Effector memory CD4-positive, alpha-beta T cell (primary cell): ENCODE results near the gene AADACL4.

Experiments
- DNase-seq, 3 donors: peaks; one replicate each; pipeline ENCODE4 v3.0.0-alpha.2; 2020
- H3K27ac ChIP-seq: 2 replicates; pipeline ENCODE4 v1.7.0; 2013; ENCODE audit warnings: mild to moderate bottlenecking, low read length, moderate library complexity; ENCODE audit not compliant: insufficient read depth, poor library complexity, severe bottlenecking
- H3K27me3 ChIP-seq: replicated peaks from 2 replicates; pipeline ENCODE4 v1.7.0; 2013; ENCODE audit warnings: mild to moderate bottlenecking, low read length; ENCODE audit not compliant: insufficient read depth, control insufficient read depth, poor library complexity, severe bottlenecking
- H3K36me3 ChIP-seq: 2 replicates; pipeline ENCODE4 v1.7.0; 2013; ENCODE audit warnings: mild to moderate bottlenecking, low read length, moderate library complexity; ENCODE audit not compliant: control insufficient read depth, insufficient read depth
- H3K4me1 ChIP-seq: 2 replicates; pipeline ENCODE4 v1.7.0; 2013; ENCODE audit warnings: low read length, mild to moderate bottlenecking; ENCODE audit not compliant: control insufficient read depth, insufficient read depth, poor library complexity, severe bottlenecking
- H3K4me3 ChIP-seq: 2 replicates; pipeline ENCODE4 v1.7.0; 2013; ENCODE audit warnings: low read length, low read depth, mild to moderate bottlenecking; ENCODE audit not compliant: insufficient read depth, poor library complexity, severe bottlenecking
- H3K9me3 ChIP-seq: 2 replicates; pipeline ENCODE4 v1.7.0; 2013; ENCODE audit warnings: mild to moderate bottlenecking, low read length, moderate library complexity; ENCODE audit not compliant: control insufficient read depth

Gene AADACL4

GRCh38 chr1:12600880-12601633 is 42.8 kb upstream of the AADACL4 start:
- DNase-seq = peak; percentile 45 to 50 (median 49)
- H3K27ac ChIP-seq = no peak overlapping the region
- H3K4me3 ChIP-seq = no peak overlapping the region
- no peaks in the 10 kb centered on the region for H3K27me3 ChIP-seq
- H3K4me1 ChIP-seq = peaks cover 19% of the 10 kb centered on the region
- H3K9me3 ChIP-seq = no peaks in the 10 kb centered on the region
- H3K36me3 ChIP-seq = no peaks in the 10 kb centered on the region

DNA sequence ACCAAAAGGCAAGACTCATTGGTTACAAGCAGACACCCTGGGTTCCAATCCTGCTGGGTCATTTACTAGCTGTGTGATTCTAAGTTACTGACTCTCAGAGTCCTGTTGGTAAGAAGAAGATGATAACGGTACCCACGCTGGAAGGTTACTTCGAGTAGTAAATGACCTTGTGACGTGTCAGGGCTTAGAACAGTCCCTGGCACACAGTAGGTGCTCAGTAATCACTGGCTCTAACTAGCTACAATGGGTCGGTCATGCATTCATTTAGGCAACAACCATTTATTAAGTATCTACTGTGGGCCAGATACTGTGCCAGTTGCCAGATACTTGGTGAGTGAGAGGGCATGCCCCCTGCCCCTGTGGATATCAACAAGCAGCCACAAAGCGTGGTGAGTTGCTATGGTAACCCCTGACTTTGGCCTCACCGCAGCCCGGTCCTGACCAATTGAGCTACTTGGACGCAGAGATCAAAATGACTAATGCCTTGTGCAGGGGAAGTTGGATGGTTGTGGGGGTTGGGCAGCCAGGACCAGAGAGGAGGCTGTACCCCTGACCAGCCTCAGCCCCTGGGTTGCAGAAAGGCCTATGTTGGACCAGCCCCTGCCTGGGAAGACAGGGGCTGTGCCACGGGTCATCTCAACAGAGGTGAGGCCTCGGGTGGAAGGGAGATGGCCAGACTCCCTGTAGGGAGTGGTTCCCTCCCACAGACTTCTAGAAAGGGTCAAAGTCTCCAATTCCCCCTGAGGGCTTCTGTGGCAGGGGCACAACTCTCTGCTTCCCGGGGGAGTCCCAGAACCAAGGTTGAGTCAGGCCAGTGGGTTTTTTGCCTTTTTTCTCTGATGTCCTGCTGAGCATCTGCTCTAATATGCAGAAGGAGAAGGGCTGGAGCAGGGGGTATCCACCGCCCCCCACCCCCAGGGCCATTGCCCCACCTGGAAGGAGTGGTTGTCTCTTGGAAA is 41.9 kb upstream of the AADACL4 start:
- Histone ChIP-seq H3K4me3 (no peak overlapping the region), H3K9me3 (no peaks in the 10 kb centered on the region), H3K27me3 (no peaks in the 10 kb centered on the region), H3K36me3 (no peaks in the 10 kb centered on the region), H3K4me1 (peaks cover 19% of the 10 kb centered on the region), H3K27ac (no peak overlapping the region)
- DNase-seq = no peak

- Histone ChIP-seq H3K27ac (no peak overlapping the region), H3K27me3 (no peaks in the 10 kb centered on the region), H3K36me3 (no peaks in the 10 kb centered on the region), H3K4me1 (peaks cover 19% of the 10 kb centered on the region), H3K9me3 (no peaks in the 10 kb centered on the region), H3K4me3 (no peak overlapping the region)
- DNase-seq = no peak
Measured at GRCh38 chr1:12602659-12603024, 41.2 kb upstream of the AADACL4 start.

- peaks cover 19% of the 10 kb centered on the region for H3K4me1 ChIP-seq
Measured at GRCh38 chr1:12603224-12603623, 40.7 kb upstream of the AADACL4 start.

DNA sequence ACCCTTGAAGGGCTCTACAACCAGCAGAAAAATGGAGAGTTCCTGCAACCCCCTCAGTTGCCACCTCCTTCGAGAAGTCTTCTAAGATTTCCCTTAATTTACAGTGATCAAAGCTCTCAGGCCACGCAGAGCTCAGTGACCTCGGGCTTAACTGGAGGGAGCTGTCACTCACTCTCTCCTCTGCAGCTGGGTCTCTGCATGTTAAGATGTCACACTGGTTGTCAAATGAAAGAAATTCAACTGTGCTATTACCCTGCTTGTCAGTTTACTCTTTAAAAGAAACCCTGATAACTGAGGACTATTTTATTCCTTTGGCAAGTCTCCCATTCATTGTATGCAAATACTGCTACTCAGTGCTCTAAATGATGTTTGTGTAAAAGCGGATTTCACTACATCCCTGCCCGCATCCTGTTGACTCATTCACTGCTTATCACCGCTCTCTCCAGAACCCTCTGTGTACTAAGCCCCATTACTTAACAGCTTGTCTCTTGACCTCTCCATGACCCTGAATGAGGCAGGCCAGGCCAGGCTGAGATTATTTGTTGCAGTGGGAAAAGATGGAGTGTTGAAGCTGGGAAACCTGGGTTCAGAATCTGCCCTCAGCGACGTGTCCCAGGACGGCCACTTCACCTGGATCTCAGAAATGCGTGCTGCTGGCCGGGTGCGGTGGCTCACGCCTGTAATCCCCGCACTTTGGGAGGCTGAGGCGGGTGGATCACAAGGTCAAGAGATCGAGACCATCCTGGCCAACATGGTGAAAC is 39.6 kb upstream of the AADACL4 start:
- no peaks in the 10 kb centered on the region for H3K9me3 ChIP-seq
- no peaks in the 10 kb centered on the region for H3K36me3 ChIP-seq
- peaks cover 19% of the 10 kb centered on the region for H3K4me1 ChIP-seq
- H3K27ac ChIP-seq = peak overlapping the region; percentile 14
- DNase-seq = peak; percentile 41 to 61 (median 51)
- H3K27me3 ChIP-seq = no peaks in the 10 kb centered on the region
- no peak overlapping the region for H3K4me3 ChIP-seq

More at GRCh38 chr1:12603224-12603623, 40.7 kb upstream of the AADACL4 start:
- H3K4me3 ChIP-seq = no peak overlapping the region
- no peaks in the 10 kb centered on the region for H3K27me3 ChIP-seq
- H3K27ac ChIP-seq = no peak overlapping the region
- no peaks in the 10 kb centered on the region for H3K9me3 ChIP-seq
- H3K36me3 ChIP-seq = no peaks in the 10 kb centered on the region
- no peak for DNase-seq

- DNase-seq = no peak
- H3K9me3 ChIP-seq = no peaks in the 10 kb centered on the region
- peak overlapping the region; percentile 14 for H3K27ac ChIP-seq
- H3K27me3 ChIP-seq = no peaks in the 10 kb centered on the region
- H3K4me1 ChIP-seq = peaks cover 19% of the 10 kb centered on the region
- H3K36me3 ChIP-seq = no peaks in the 10 kb centered on the region
- H3K4me3 ChIP-seq = no peak overlapping the region
Measured at GRCh38 chr1:12604986-12605385, 38.9 kb upstream of the AADACL4 start.

DNA sequence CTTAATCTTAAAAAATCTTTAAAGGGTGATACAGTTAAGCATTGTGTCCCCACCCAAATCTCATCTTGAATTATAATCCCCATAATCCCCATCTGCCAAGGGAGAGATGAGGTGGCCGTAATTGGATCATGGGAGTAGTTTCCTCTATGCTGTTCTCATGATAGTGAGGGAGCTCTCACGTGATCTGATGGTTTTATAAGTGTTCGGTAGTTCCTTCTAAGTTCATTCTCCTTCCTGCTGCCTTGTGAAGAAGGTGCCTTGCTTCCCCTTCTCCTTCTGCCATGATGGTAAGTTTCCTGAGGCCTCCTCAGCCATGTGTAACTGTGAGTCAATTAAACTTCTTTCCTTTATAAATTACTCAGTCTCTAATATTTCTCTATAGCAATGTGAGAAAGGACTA is 36.6 kb upstream of the AADACL4 start:
- Histone ChIP-seq H3K27me3 (no peaks in the 10 kb centered on the region), H3K36me3 (no peaks in the 10 kb centered on the region), H3K9me3 (no peaks in the 10 kb centered on the region), H3K27ac (no peak overlapping the region), H3K4me3 (no peak overlapping the region), H3K4me1 (peaks cover 19% of the 10 kb centered on the region)
- DNase-seq = no peak

- no peak overlapping the region for H3K27ac ChIP-seq
- no peaks in the 10 kb centered on the region for H3K36me3 ChIP-seq
- no peak for DNase-seq
- H3K4me3 ChIP-seq = no peak overlapping the region
- no peaks in the 10 kb centered on the region for H3K9me3 ChIP-seq
- no peaks in the 10 kb centered on the region for H3K27me3 ChIP-seq
- H3K4me1 ChIP-seq = peaks cover 17% of the 10 kb centered on the region
Measured at GRCh38 chr1:12608311-12608957, 35.5 kb upstream of the AADACL4 start.

DNA sequence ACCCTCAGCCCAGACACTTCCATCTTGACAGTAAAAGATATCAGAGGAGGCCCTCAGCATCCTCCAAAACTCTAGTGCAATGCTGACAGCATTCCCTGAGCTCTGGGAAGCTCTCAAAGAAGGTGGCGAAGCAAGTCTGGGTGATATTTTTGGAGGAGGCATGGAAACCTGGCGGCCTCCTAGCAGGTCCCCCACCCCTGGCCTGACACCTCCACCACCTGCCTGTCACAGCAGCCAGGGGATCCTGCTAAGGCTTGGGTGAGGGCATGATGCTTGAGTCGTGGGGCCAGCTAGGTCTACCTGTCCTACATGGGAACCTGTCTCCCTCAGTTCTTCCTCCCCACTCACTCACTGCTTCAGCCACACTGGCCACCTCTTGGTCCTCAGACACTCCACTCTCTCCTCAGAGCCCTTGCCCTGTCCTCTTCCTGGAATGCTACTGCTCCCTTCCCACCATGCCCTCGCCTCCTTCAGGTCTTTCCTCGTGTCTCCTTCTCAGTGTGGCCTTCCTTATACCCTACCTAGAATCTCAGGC is 34.3 kb upstream of the AADACL4 start:
- Histone ChIP-seq H3K9me3 (no peaks in the 10 kb centered on the region), H3K27ac (no peak overlapping the region), H3K27me3 (no peaks in the 10 kb centered on the region), H3K4me1 (peaks cover 11% of the 10 kb centered on the region), H3K36me3 (no peaks in the 10 kb centered on the region), H3K4me3 (no peak overlapping the region)
- no peak for DNase-seq
